GM21447 (cell line): ENCODE results near the gene HDGF.

ENCODE experiments used
- ATAC-seq: cut with Tn5 transposase; IDR thresholded peaks from one replicate; pipeline ENCODE4 v1.9.1; 2021; ENCODE audit not compliant: unreplicated experiment

The HDGF gene

GRCh38 chr1:156726549-156727226, 24.8 kb downstream of the HDGF start:
- ATAC-seq = no peak

- ATAC-seq = peak; percentile 35
Observed at GRCh38 chr1:156725683-156726280, 25.7 kb downstream of the HDGF start.

- ATAC-seq = no peak
Observed at GRCh38 chr1:156721535-156721934, 29.9 kb downstream of the HDGF start.

GRCh38 chr1:156721131-156721530, 30.3 kb downstream of the HDGF start:
- ATAC-seq = no peak

- ATAC-seq = no peak
Observed at GRCh38 chr1:156717351-156717750, 34.1 kb downstream of the HDGF start.

GRCh38 chr1:156714830-156715229, 36.6 kb downstream of the HDGF start:
- ATAC-seq = no peak

- ATAC-seq = no peak
Observed at GRCh38 chr1:156712626-156713025, 38.8 kb downstream of the HDGF start.

- ATAC-seq = no peak
Observed at GRCh38 chr1:156711011-156711817, 40.3 kb downstream of the HDGF start.

GRCh38 chr1:156709757-156710489, 41.6 kb downstream of the HDGF start:
- ATAC-seq = no peak

- ATAC-seq = no peak
Observed at GRCh38 chr1:156709031-156709430, 42.4 kb downstream of the HDGF start.

- no peak for ATAC-seq
Observed at GRCh38 chr1:156708218-156708661, 43.2 kb downstream of the HDGF start.

- no peak for ATAC-seq
Observed at GRCh38 chr1:156707417-156708217, 43.9 kb downstream of the HDGF start.

- no peak for ATAC-seq
Observed at GRCh38 chr1:156706657-156707416, 44.6 kb downstream of the HDGF start.

- ATAC-seq = no peak
Observed at GRCh38 chr1:156705918-156706656, 45.4 kb downstream of the HDGF start.

- ATAC-seq = no peak
Observed at GRCh38 chr1:156705321-156705917, 46.1 kb downstream of the HDGF start, which contains the start of gene CRABP2. TSS of gene CRABP2 (minus strand) at chr1:156705583. CDS start at chr1:156705446, 137 bp downstream.

- ATAC-seq = no peak
Observed at GRCh38 chr1:156704930-156705320, 46.5 kb downstream of the HDGF start.

GRCh38 chr1:156704166-156704711, 47.2 kb downstream of the HDGF start:
- ATAC-seq = no peak

GRCh38 chr1:156703741-156704140, 47.7 kb downstream of the HDGF start:
- ATAC-seq = no peak
